GM21528 (cell line): ENCODE measurements around the gene DISC1.

Source experiments
- ATAC-seq: cut with Tn5 transposase; IDR thresholded peaks from one replicate; pipeline ENCODE4 v1.9.1; 2021; ENCODE audit warnings: mild to moderate bottlenecking, moderate library complexity; ENCODE audit not compliant: unreplicated experiment, low FRiP score

Gene DISC1

GRCh38 chr1:232017759-232018158, 391.2 kb downstream of the DISC1 start:
- ATAC-seq, result no peak

- no peak for ATAC-seq
Observed at GRCh38 chr1:232018231-232019025, 391.8 kb downstream of the DISC1 start.

GRCh38 chr1:232019026-232019340, 392.4 kb downstream of the DISC1 start:
- ATAC-seq, result no peak

- no peak for ATAC-seq
Observed at GRCh38 chr1:232020352-232020751, 393.8 kb downstream of the DISC1 start.

- ATAC-seq, result no peak
Observed at GRCh38 chr1:232029315-232029714, 402.7 kb downstream of the DISC1 start.

- ATAC-seq, result no peak
Observed at GRCh38 chr1:232031156-232031555, 404.6 kb downstream of the DISC1 start.

- ATAC-seq, result no peak
Observed at GRCh38 chr1:232033285-232033684, 406.7 kb downstream of the DISC1 start.

- ATAC-seq, result no peak
Observed at GRCh38 chr1:232034556-232034955, 408.0 kb downstream of the DISC1 start.

GRCh38 chr1:232036181-232036933, 409.8 kb downstream of the DISC1 start:
- ATAC-seq, result no peak

GRCh38 chr1:232037774-232038388, 411.3 kb downstream of the DISC1 start:
- no peak for ATAC-seq

GRCh38 chr1:232038706-232039677, 412.4 kb downstream of the DISC1 start:
- ATAC-seq, result no peak

GRCh38 chr1:232040260-232040659, 413.7 kb downstream of the DISC1 start:
- no peak for ATAC-seq

GRCh38 chr1:232044728-232045127, 418.1 kb downstream of the DISC1 start:
- ATAC-seq, result no peak

GRCh38 chr1:232045139-232045994, 418.8 kb downstream of the DISC1 start:
- no peak for ATAC-seq

GRCh38 chr1:232046451-232047306, 420.1 kb downstream of the DISC1 start:
- ATAC-seq, result no peak

GRCh38 chr1:232047473-232047872, 420.9 kb downstream of the DISC1 start:
- ATAC-seq, result no peak

- no peak for ATAC-seq
Observed at GRCh38 chr1:232048481-232048880, 421.9 kb downstream of the DISC1 start.

GRCh38 chr1:232049335-232049734, 422.7 kb downstream of the DISC1 start:
- ATAC-seq, result no peak
